ENCODE data around the gene VRK1. TPM values are rescaled to one million over a fixed set of nuclear protein-coding genes. Genes with fewer than 3 reads are reported as not detected.

The VRK1 gene
- total and polyA plus RNA-seq, 2 of the 4 experiments (the other 2 are of a cell fraction): 14.2 to 19.9 TPM

DNA sequence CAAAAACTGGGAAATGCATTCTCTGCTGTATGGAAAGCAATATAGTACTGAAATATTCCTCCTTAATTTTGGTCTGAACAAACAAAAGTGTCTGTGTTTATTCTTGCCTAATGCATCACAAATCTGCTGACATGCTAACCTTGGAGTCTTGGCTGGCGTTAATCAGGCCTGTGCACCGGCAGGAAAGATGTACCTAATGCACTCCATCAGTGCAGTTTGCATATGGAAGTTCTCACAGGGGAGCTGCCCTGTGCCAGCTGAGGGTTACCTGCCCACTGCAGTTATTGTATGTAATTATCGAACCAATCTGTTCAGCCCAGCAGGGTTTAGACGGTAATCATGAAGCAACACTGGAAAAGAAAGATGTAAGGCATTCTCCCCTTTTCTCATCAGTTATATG is 76.9 kb downstream of the VRK1 start:
- H3K23ac ChIP-seq (ENCODE audit: low read depth, low read length): no peak overlapping the region
- in situ Hi-C loops (cut with MboI; ENCODE audit: low sequenced_read_pairs): no loop called here
- no peak overlapping the region for H2AK9ac ChIP-seq (replicated peaks; ENCODE audit: low read depth, low read length, poor library complexity)
- H2BK15ac ChIP-seq (ENCODE audit: low read depth, low read length): no peak overlapping the region
- ATAC-seq (ENCODE audit: low read depth) (no peak), DNase-seq (no peak)
- no peak overlapping the region for H3K4me2 ChIP-seq (ENCODE audit: low read depth, low read length)
- H2BK5ac ChIP-seq (ENCODE audit: low read depth, low read length, poor library complexity, severe bottlenecking): no peak overlapping the region
- no peaks in the 10 kb centered on the region for H3K9me1 ChIP-seq (ENCODE audit: insufficient read depth, low read length)
- no peak overlapping the region for H4K91ac ChIP-seq (ENCODE audit: insufficient read depth, low read depth, low read length)
- no peak overlapping the region for H3K4me3 ChIP-seq (ENCODE audit: insufficient read depth, low read depth, low read length)
- CTCF ChIA-PET: no interaction called here
- no peaks in the 10 kb centered on the region for H4K20me1 ChIP-seq (ENCODE audit: insufficient read depth, low read length)
- H3K36me3 ChIP-seq (ENCODE audit: control insufficient read depth, insufficient read depth, low read length): no peaks in the 10 kb centered on the region
- no peak overlapping the region for H3K9ac ChIP-seq (ENCODE audit: low read depth, low read length)
- H3K56ac ChIP-seq (ENCODE audit: extremely low read depth, insufficient read depth, low read length): no peak overlapping the region
- no peak overlapping the region for H2AK5ac ChIP-seq (ENCODE audit: low read depth, low read length)
- intact Hi-C loops (cut with micrococcal nuclease): no loop called here
- no CpG with 5 or more reads among the region's 4 CpGs for WGBS, 2 experiments (ENCODE audit: extremely low coverage in 2 of 2, insufficient read length in 1 of 2)
- H3K4ac ChIP-seq (ENCODE audit: low read depth, low read length): no peak overlapping the region
- no peak overlapping the region for H2AFZ ChIP-seq (replicated peaks; ENCODE audit: low read length, poor library complexity)
- H3K18ac ChIP-seq (ENCODE audit: low read depth, low read length): no peak overlapping the region
- TF ChIP-seq POLR2A (IDR thresholded peaks at IDR 0.05; ENCODE audit: low read depth, low read length): no peak
- no peak for TF ChIP-seq MXI1 (IDR thresholded peaks at IDR 0.05; ENCODE audit: borderline replicate concordance, low read depth, low read length)
- no peak for TF ChIP-seq FOS (IDR thresholded peaks at IDR 0.05; ENCODE audit: low read depth, low read length)
- TF ChIP-seq, protein P1, sequence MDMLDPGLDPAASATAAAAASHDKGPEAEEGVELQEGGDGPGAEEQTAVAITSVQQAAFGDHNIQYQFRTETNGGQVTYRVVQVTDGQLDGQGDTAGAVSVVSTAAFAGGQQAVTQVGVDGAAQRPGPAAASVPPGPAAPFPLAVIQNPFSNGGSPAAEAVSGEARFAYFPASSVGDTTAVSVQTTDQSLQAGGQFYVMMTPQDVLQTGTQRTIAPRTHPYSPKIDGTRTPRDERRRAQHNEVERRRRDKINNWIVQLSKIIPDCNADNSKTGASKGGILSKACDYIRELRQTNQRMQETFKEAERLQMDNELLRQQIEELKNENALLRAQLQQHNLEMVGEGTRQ (IDR thresholded peaks at IDR 0.05; ENCODE audit: low read depth, low read length): no peak
- TF ChIP-seq CEBPB (IDR thresholded peaks at IDR 0.05; ENCODE audit: low read depth, low read length): no peak
- TF ChIP-seq RAD21 (IDR thresholded peaks at IDR 0.05; ENCODE audit: low read length): no peak
- TF ChIP-seq SMC3 (IDR thresholded peaks at IDR 0.05; ENCODE audit: low read depth, low read length): no peak
- TF ChIP-seq, protein P2, sequence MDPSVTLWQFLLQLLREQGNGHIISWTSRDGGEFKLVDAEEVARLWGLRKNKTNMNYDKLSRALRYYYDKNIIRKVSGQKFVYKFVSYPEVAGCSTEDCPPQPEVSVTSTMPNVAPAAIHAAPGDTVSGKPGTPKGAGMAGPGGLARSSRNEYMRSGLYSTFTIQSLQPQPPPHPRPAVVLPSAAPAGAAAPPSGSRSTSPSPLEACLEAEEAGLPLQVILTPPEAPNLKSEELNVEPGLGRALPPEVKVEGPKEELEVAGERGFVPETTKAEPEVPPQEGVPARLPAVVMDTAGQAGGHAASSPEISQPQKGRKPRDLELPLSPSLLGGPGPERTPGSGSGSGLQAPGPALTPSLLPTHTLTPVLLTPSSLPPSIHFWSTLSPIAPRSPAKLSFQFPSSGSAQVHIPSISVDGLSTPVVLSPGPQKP (IDR thresholded peaks at IDR 0.05; ENCODE audit: borderline replicate concordance, low read depth, low read length): no peak
- no peak for TF ChIP-seq CHD1 (IDR thresholded peaks at IDR 0.05; ENCODE audit: low read depth, low read length)
- no peak for TF ChIP-seq NFE2L2 (IDR thresholded peaks at IDR 0.05; ENCODE audit: low read depth, low read length)
- TF ChIP-seq, protein P3, sequence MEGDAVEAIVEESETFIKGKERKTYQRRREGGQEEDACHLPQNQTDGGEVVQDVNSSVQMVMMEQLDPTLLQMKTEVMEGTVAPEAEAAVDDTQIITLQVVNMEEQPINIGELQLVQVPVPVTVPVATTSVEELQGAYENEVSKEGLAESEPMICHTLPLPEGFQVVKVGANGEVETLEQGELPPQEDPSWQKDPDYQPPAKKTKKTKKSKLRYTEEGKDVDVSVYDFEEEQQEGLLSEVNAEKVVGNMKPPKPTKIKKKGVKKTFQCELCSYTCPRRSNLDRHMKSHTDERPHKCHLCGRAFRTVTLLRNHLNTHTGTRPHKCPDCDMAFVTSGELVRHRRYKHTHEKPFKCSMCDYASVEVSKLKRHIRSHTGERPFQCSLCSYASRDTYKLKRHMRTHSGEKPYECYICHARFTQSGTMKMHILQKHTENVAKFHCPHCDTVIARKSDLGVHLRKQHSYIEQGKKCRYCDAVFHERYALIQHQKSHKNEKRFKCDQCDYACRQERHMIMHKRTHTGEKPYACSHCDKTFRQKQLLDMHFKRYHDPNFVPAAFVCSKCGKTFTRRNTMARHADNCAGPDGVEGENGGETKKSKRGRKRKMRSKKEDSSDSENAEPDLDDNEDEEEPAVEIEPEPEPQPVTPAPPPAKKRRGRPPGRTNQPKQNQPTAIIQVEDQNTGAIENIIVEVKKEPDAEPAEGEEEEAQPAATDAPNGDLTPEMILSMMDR (conservative IDR thresholded peaks at IDR 0.05; ENCODE audit: low read depth, low read length): no peak
- H3K9me3 ChIP-seq (ENCODE audit: control insufficient read depth, insufficient read depth, low read length): no peaks in the 10 kb centered on the region
- POLR2A ChIA-PET (ENCODE audit: unreplicated experiment): no interaction called here
- no peaks in the 10 kb centered on the region for H3K27me3 ChIP-seq (ENCODE audit: control insufficient read depth, insufficient read depth, low read length)
- no peak overlapping the region for H4K8ac ChIP-seq (ENCODE audit: low read depth in 2 of 2, low read length in 2 of 2)
- no peaks in the 10 kb centered on the region for H3K4me1 ChIP-seq (ENCODE audit: control insufficient read depth, insufficient read depth, low read length)
- no peak overlapping the region for H2BK120ac ChIP-seq (ENCODE audit: low read depth, low read length)
- no peak overlapping the region for H4K5ac ChIP-seq (ENCODE audit: low read depth, low read length)
- dilution Hi-C loops (cut with HindIII; ENCODE audit: low sequenced_read_pairs, unreplicated experiment): no loop called here
- BruUV-seq (replicated peaks): no TSS peak
- H2BK20ac ChIP-seq (ENCODE audit: low read depth, low read length): no peak overlapping the region
- H3K14ac ChIP-seq (replicated peaks; ENCODE audit: low read depth, low read length): no peak overlapping the region
- no peak overlapping the region for H3K27ac ChIP-seq (ENCODE audit: insufficient read depth, low read length)
- H3K79me1 ChIP-seq (ENCODE audit: low read depth in 1 of 2, low read length in 2 of 2): no peaks in the 10 kb centered on the region; a peak in 1 of 4 replicates
